Neural crest cell (in vitro differentiated cells): ENCODE measurements around the gene ACSBG1. TPM values are rescaled to one million over a fixed set of nuclear protein-coding genes. Genes with fewer than 3 reads are reported as not detected.

Experiments
- DNase-seq: peaks from one replicate; pipeline ENCODE4 v3.0.0; 2021; ENCODE audit warnings: low read depth, mixed read lengths, low spot score
- H3K27ac Mint-ChIP-seq: one replicate; pipeline ENCODE4 v1.8.0; 2021; ENCODE audit warnings: mild to moderate bottlenecking, mixed read lengths; ENCODE audit not compliant: unreplicated experiment
- H3K27me3 Mint-ChIP-seq: 2 replicates; pipeline ENCODE4 v1.8.0; 2021; ENCODE audit warnings: low read depth, mild to moderate bottlenecking, mixed read lengths
- H3K36me3 Mint-ChIP-seq: 2 replicates; pipeline ENCODE4 v1.8.0; 2021; ENCODE audit warnings: low read depth, mild to moderate bottlenecking, mixed read lengths
- H3K4me1 Mint-ChIP-seq: 2 replicates; pipeline ENCODE4 v1.8.0; 2021; ENCODE audit warnings: mixed read lengths
- H3K4me3 Mint-ChIP-seq: one replicate; pipeline ENCODE4 v1.8.0; 2021; ENCODE audit warnings: mild to moderate bottlenecking, mixed read lengths
- H3K9me3 Mint-ChIP-seq: 2 replicates; pipeline ENCODE4 v1.8.0; 2021; ENCODE audit warnings: mixed read lengths
- total RNA-seq: library from RNA; stranded (reverse); gene quantifications from 2 replicates; pipeline ENCODE4 v1.2.1, GENCODE V29; 2021
- TF ChIP-seq, protein P1 (sequence below): fragments of 200-600 bp; sonication (generic); conservative IDR thresholded peaks from 2 replicates; pipeline ENCODE4 v1.5.0; 2021; ENCODE audit warnings: antibody characterized with exemption, mild to moderate bottlenecking

ACSBG1 gene
- total RNA-seq, 1 donor from 2014 or later: 4.9 TPM

DNA sequence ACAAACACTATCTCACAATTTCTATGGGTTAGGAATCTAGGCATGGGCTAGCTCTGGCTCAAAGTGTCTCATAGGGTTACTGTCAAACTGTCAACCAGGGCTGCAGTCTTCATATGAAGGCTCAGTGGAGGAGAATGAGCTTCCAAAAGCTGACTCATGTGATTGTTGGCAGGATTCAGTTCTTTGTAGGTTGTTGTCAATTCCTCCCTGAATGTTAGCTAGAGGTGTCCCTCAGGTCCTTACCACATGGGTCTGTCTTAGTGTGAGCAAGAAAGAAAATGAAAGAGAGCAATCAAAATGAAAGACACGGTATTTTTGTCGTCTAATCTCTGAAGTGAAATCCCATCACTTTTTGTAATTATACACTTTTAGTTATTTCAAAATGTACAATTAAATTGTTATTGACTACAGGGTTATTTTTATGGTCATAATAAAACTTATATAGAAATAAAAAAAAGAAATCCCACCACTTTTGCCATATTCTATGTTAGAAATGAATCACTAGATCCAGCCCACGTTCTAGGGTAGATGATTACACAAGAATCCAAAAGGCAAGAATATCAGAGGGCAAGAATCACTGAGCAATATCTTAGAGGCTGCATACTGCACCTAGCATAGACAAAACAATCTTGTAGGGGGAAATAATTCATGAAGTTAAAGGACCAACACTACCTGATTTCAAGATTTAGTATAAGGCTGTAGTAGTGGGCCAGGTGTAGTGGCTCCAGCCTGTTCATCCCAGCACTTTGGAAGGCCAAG, 8.4 kb downstream of the ACSBG1 start:
- Mint-ChIP-seq H3K27me3 (no peaks in the 10 kb centered on the region), H3K4me1 (peaks cover 10% of the 10 kb centered on the region), H3K27ac (no peak overlapping the region), H3K36me3 (no peaks in the 10 kb centered on the region), H3K4me3 (no peak overlapping the region), H3K9me3 (peaks cover 2% of the 10 kb centered on the region)
- no peak for DNase-seq
- TF ChIP-seq, protein P1, sequence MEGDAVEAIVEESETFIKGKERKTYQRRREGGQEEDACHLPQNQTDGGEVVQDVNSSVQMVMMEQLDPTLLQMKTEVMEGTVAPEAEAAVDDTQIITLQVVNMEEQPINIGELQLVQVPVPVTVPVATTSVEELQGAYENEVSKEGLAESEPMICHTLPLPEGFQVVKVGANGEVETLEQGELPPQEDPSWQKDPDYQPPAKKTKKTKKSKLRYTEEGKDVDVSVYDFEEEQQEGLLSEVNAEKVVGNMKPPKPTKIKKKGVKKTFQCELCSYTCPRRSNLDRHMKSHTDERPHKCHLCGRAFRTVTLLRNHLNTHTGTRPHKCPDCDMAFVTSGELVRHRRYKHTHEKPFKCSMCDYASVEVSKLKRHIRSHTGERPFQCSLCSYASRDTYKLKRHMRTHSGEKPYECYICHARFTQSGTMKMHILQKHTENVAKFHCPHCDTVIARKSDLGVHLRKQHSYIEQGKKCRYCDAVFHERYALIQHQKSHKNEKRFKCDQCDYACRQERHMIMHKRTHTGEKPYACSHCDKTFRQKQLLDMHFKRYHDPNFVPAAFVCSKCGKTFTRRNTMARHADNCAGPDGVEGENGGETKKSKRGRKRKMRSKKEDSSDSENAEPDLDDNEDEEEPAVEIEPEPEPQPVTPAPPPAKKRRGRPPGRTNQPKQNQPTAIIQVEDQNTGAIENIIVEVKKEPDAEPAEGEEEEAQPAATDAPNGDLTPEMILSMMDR: no peak

DNA sequence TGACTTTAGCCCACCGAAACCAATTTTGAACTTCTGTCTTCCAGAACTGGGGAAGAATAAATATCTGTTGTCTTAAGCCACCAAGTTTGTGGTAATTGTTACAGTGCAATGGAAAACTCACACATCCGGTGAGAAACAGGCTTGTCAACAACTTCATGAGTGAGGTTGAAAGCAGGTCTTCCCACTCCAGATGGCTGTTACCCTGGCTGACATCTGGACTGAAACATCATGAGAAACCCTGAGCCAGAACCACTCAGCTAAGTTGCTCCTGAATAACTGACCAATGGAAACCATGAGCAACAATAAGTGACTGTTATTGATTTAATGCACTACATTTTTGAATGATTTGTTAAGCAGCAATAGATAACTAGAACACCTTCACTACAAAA, 10.3 kb downstream of the ACSBG1 start:
- TF ChIP-seq, protein P1: no peak
- no peak for DNase-seq
- Mint-ChIP-seq H3K4me3 (no peak overlapping the region), H3K27ac (no peak overlapping the region), H3K27me3 (no peaks in the 10 kb centered on the region), H3K36me3 (no peaks in the 10 kb centered on the region), H3K9me3 (peaks cover 2% of the 10 kb centered on the region), H3K4me1 (peaks cover 10% of the 10 kb centered on the region)

DNA sequence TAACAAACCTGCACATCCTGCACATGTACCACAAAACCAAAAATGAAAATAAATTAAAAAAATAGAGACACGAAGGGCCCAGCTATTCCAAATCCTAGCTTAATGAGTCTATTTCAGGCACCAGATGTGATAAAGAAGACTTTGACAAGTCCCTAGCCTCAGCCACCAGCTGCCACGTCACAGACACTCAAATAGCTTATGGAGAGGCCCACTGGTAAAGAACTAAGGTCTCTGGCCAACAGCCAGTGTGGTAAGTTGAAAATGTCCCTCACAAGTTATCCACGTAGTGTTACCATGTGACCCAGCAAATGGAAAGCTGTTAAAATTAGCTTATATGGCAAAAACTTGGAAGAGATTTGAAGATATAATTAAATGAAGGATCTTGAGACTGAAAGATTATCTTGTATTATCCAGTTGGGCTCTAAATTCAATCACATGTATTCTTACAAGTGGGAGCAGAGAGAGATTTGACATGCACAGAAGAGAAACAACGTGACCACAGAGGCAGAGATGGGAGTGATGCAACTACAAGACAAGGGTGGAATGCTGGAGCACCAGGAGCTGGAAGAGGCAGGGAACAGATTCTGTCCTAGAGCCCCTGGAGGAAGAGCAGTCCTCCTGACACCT, 10.9 kb downstream of the ACSBG1 start:
- no peaks in the 10 kb centered on the region for H3K36me3 Mint-ChIP-seq
- peaks cover 2% of the 10 kb centered on the region for H3K9me3 Mint-ChIP-seq
- TF ChIP-seq, protein P1: no peak
- DNase-seq: no peak
- no peak overlapping the region for H3K27ac Mint-ChIP-seq
- H3K4me3 Mint-ChIP-seq: no peak overlapping the region
- no peaks in the 10 kb centered on the region for H3K27me3 Mint-ChIP-seq
- peaks cover 10% of the 10 kb centered on the region for H3K4me1 Mint-ChIP-seq

DNA sequence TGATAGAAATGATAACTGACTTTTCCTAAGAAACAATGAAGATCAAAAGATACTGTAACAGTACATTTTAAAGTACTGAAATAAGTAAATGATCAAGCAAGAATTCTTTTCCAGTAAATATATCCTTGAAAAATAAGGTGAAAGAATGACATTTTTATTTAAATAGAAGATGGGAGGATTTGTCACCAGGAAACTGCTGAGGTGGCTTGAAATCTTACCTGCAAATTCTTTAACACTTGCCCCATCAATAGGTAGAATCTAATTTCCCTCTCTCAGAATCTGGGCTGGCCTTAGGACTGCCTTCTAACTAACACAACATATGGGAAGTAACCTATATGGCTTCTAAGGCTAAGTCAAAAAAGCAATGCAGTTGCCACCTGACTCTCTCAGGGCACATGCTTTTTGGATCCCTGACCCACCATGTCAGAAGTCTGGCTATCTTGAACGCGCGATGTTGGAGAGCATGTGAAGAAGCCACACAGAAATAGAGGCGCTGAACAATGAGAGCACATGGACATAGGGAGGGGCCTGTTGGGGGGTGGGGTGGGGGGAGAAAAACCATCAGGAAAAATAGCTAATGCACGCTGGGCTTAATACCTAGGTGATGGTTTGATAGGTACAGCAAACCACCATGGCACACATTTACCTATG, 11.5 kb downstream of the ACSBG1 start:
- peaks cover 2% of the 10 kb centered on the region for H3K9me3 Mint-ChIP-seq
- H3K36me3 Mint-ChIP-seq: no peaks in the 10 kb centered on the region
- no peaks in the 10 kb centered on the region for H3K27me3 Mint-ChIP-seq
- no peak overlapping the region for H3K27ac Mint-ChIP-seq
- peaks cover 15% of the 10 kb centered on the region for H3K4me1 Mint-ChIP-seq
- no peak for DNase-seq
- TF ChIP-seq, protein P1: no peak
- no peak overlapping the region for H3K4me3 Mint-ChIP-seq

DNA sequence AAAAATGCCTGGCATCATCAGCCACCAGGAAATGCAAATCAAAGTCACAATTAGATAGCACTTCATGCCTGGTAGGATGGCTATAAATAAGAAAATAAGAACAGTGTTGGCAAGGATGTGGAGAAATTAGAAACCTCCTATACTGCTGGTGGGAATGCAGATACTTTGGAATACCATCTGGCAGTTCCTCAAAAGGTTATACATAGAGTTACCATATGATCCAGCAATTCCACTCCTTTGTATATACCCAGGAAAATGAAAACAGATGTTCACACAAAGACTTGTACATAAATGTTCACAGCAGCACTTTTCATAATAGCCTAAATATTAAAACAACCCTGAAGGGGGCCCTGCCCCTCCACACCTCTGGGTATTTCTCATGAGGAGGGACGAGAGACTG, 13.7 kb downstream of the ACSBG1 start:
- no peaks in the 10 kb centered on the region for H3K36me3 Mint-ChIP-seq
- H3K9me3 Mint-ChIP-seq: peaks cover under 1% of the 10 kb centered on the region
- no peak overlapping the region for H3K4me3 Mint-ChIP-seq
- H3K4me1 Mint-ChIP-seq: peaks cover 22% of the 10 kb centered on the region
- no peak for DNase-seq
- TF ChIP-seq, protein P1: no peak
- H3K27ac Mint-ChIP-seq: no peak overlapping the region
- no peaks in the 10 kb centered on the region for H3K27me3 Mint-ChIP-seq
